Keratinocyte (primary cell): ENCODE data around the gene PEX7. TPM values are rescaled to one million over a fixed set of nuclear protein-coding genes. Genes with fewer than 3 reads are reported as not detected.

Source experiments
- DNase-seq: peaks from one replicate; pipeline ENCODE4 v3.0.0-alpha.2; 2011; ENCODE audit warnings: low read depth, missing footprints, low spot score
- FAIRE-seq: peaks from 2 replicates; lab custom pipeline; 2011; peaks lifted over from hg19 to GRCh38; lab: Jason Lieb, UNC
- H2AFZ ChIP-seq: 2 replicates; pipeline ENCODE4 v1.6.0; 2012; ENCODE audit warnings: low read length, control low read depth, inconsistent platforms; ENCODE audit not compliant: control insufficient read depth
- H3K27ac ChIP-seq: 2 replicates; pipeline ENCODE4 v1.5.1; 2011; ENCODE audit warnings: low read length; ENCODE audit not compliant: control insufficient read depth, insufficient read depth
- H3K27me3 ChIP-seq: 3 replicates; pipeline ENCODE4 v1.6.0; 2011; ENCODE audit warnings: low read length; ENCODE audit not compliant: control insufficient read depth, insufficient read depth; ENCODE audit errors: extremely low read depth
- H3K36me3 ChIP-seq, 2 experiments: 2 replicates in 1 of 2; 3 replicates in 1 of 2; pipeline ENCODE4 v1.5.1; 2011; ENCODE audit warnings: low read length in 2 of 2, mild to moderate bottlenecking in 1 of 2; ENCODE audit not compliant: control insufficient read depth in 2 of 2, insufficient read depth in 2 of 2; ENCODE audit errors: extremely low read depth in 1 of 2
- H3K4me1 ChIP-seq: 3 replicates; pipeline ENCODE4 v1.5.1; 2011; ENCODE audit warnings: low read length; ENCODE audit not compliant: control insufficient read depth, insufficient read depth; ENCODE audit errors: extremely low read depth
- H3K4me2 ChIP-seq: 3 replicates; pipeline ENCODE4 v1.6.0; 2011; ENCODE audit warnings: low read depth, low read length; ENCODE audit not compliant: control insufficient read depth, insufficient read depth; ENCODE audit errors: extremely low read depth
- H3K4me3 ChIP-seq, 3 experiments: fragments of 200-600 bp in 1 of 3; sonication (generic) in 1 of 3; 2 replicates in 2 of 3; 3 replicates in 1 of 3; pipeline ENCODE4 v1.5.1; 2011 to 2016; ENCODE audit warnings: low read length in 3 of 3, mild to moderate bottlenecking in 3 of 3, control low read depth in 2 of 3, inconsistent platforms in 1 of 3, low read depth in 1 of 3, mixed read lengths in 1 of 3, mixed run types in 1 of 3, moderate library complexity in 1 of 3; ENCODE audit not compliant: control insufficient read depth in 2 of 3, insufficient read depth in 2 of 3; ENCODE audit errors: extremely low read depth in 1 of 3
- H3K79me2 ChIP-seq: 2 replicates; pipeline ENCODE4 v1.6.0; 2012; ENCODE audit warnings: low read length; ENCODE audit not compliant: control insufficient read depth, insufficient read depth
- H3K9ac ChIP-seq: 3 replicates; pipeline ENCODE4 v1.6.0; 2011; ENCODE audit warnings: low read length; ENCODE audit not compliant: control insufficient read depth, insufficient read depth; ENCODE audit errors: extremely low read depth
- H3K9me1 ChIP-seq: 3 replicates; pipeline ENCODE4 v1.6.0; 2011; ENCODE audit warnings: low read length; ENCODE audit not compliant: control insufficient read depth, insufficient read depth; ENCODE audit errors: extremely low read depth
- H3K9me3 ChIP-seq: 2 replicates; pipeline ENCODE4 v1.5.1; 2012; ENCODE audit warnings: low read depth, low read length; ENCODE audit not compliant: control insufficient read depth
- H4K20me1 ChIP-seq: 3 replicates; pipeline ENCODE4 v1.6.0; 2011; ENCODE audit warnings: low read length; ENCODE audit not compliant: control insufficient read depth, insufficient read depth; ENCODE audit errors: extremely low read depth
- EZH2 ChIP-seq: IDR thresholded peaks from one replicate; pipeline ENCODE4 v1.6.1; 2012; ENCODE audit warnings: inconsistent platforms, mild to moderate bottlenecking, low read length, moderate library complexity
- dilution Hi-C: fragments of 300-500 bp; cut with MboI; formaldehyde crosslinking; loops from one replicate; pipeline ENCODE4 v1.7.0; 2020; ENCODE audit warnings: low sequenced_read_pairs; ENCODE audit not compliant: extremely low pct_ligation_motif_present
- polyA plus RNA-seq, 5 experiments: library from polyadenylated mRNA; depleted of rRNA in 3 of 5; stranded (reverse) in 3 of 5; stranded (forward) in 1 of 5; unstranded in 1 of 5; fragments of >200 nt; gene quantifications; 1 replicate in 1 of 5; 2 replicates in 3 of 5; 3 replicates in 1 of 5; pipeline versions ENCODE4 v1.2.1 to v1.2.3, GENCODE V29; 2011 to 2012; ENCODE audit warnings: missing spikeins in 2 of 5, low read depth in 1 of 5, low replicate concordance in 1 of 5
- TF ChIP-seq, protein P1 (sequence below), 3 experiments: IDR thresholded peaks in 1 of 3; conservative IDR thresholded peaks in 1 of 3; optimal IDR thresholded peaks in 1 of 3; 2 replicates in 2 of 3; 3 replicates in 1 of 3; pipeline versions ENCODE3 to v1.5.1; 2011; ENCODE audit warnings: low read length in 3 of 3, mild to moderate bottlenecking in 3 of 3, moderate library complexity in 2 of 3, control low read depth in 1 of 3, inconsistent platforms in 1 of 3; ENCODE audit not compliant: insufficient read depth in 2 of 3; ENCODE audit errors: extremely low read depth in 1 of 3

The PEX7 gene
- polyA plus RNA-seq, 1 donor (not counting 4 experiments of a cell fraction or from before 2014, with no cell fraction given) = 15.6 TPM

DNA sequence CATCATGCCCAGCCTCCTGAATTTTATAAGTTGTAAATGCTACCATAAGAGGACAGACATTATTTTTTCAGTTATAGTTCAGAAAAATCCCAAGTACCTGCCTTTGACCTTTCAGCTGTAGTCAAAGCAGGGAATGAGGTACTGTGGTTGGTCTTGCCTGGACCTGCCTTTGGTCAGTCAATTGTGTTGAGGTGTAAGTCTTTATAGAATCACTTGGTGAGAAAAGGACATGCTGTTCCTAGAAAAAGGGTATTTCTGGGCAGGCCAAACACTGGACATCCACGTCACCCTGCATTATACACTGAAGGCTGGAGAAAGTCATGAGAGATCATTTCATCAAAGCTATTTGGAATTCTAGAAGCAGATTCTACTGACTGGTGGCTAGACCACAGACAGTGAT, 40.3 kb downstream of the PEX7 start:
- H3K27ac ChIP-seq = no peak overlapping the region
- H3K4me1 ChIP-seq = peaks cover 3% of the 10 kb centered on the region
- TF ChIP-seq, protein P1, sequence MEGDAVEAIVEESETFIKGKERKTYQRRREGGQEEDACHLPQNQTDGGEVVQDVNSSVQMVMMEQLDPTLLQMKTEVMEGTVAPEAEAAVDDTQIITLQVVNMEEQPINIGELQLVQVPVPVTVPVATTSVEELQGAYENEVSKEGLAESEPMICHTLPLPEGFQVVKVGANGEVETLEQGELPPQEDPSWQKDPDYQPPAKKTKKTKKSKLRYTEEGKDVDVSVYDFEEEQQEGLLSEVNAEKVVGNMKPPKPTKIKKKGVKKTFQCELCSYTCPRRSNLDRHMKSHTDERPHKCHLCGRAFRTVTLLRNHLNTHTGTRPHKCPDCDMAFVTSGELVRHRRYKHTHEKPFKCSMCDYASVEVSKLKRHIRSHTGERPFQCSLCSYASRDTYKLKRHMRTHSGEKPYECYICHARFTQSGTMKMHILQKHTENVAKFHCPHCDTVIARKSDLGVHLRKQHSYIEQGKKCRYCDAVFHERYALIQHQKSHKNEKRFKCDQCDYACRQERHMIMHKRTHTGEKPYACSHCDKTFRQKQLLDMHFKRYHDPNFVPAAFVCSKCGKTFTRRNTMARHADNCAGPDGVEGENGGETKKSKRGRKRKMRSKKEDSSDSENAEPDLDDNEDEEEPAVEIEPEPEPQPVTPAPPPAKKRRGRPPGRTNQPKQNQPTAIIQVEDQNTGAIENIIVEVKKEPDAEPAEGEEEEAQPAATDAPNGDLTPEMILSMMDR (optimal IDR thresholded peaks at IDR 0.05 in 1 of 3, IDR thresholded peaks at IDR 0.05 in 1 of 3, conservative IDR thresholded peaks at IDR 0.05 in 1 of 3; ENCODE audit: extremely low read depth in 1 of 3, insufficient read depth in 2 of 3, low read length in 3 of 3) = no peak
- no peak for TF ChIP-seq EZH2
- H3K4me2 ChIP-seq = no peak overlapping the region
- no peak overlapping the region for H3K4me3 ChIP-seq
- H3K27me3 ChIP-seq = no peaks in the 10 kb centered on the region
- dilution Hi-C loops = no loop called here
- H4K20me1 ChIP-seq = no peaks in the 10 kb centered on the region
- DNase-seq = no peak
- H3K9me3 ChIP-seq = no peaks in the 10 kb centered on the region
- FAIRE-seq = no peak
- no peaks in the 10 kb centered on the region for H3K36me3 ChIP-seq
- H2AFZ ChIP-seq = no peak overlapping the region
- no peaks in the 10 kb centered on the region for H3K79me2 ChIP-seq
- H3K9ac ChIP-seq = no peak overlapping the region
- H3K9me1 ChIP-seq = no peaks in the 10 kb centered on the region

DNA sequence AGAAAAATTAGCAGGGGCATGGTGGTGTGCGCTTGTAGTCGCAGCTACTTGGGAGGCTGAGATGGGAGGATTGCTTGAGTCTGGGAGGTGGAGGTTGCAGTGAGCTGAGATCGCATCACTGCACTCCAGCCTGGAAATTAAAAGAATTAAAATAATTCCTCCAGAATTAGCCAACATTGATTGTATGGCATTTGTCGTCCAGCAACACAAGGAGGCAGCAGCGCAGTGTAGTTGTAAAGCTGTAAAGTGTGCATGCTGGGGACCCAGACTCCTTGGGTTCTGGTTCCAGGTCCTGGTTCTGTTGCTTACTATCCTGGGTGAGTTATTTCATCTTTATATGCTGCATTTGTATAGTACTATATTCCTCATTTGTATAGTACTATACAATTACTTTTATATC, 41.4 kb downstream of the PEX7 start:
- no peak overlapping the region for H2AFZ ChIP-seq
- no peaks in the 10 kb centered on the region for H3K79me2 ChIP-seq
- no peak overlapping the region for H3K27ac ChIP-seq
- no peaks in the 10 kb centered on the region for H4K20me1 ChIP-seq
- H3K9me1 ChIP-seq = no peaks in the 10 kb centered on the region
- dilution Hi-C loops = no loop called here
- H3K4me3 ChIP-seq = no peak overlapping the region
- no peak for TF ChIP-seq EZH2
- no peaks in the 10 kb centered on the region for H3K27me3 ChIP-seq
- FAIRE-seq (no peak), DNase-seq (no peak)
- peaks cover 3% of the 10 kb centered on the region for H3K4me1 ChIP-seq
- H3K9me3 ChIP-seq = no peaks in the 10 kb centered on the region
- H3K9ac ChIP-seq = no peak overlapping the region
- no peak overlapping the region for H3K4me2 ChIP-seq
- H3K36me3 ChIP-seq = no peaks in the 10 kb centered on the region

DNA sequence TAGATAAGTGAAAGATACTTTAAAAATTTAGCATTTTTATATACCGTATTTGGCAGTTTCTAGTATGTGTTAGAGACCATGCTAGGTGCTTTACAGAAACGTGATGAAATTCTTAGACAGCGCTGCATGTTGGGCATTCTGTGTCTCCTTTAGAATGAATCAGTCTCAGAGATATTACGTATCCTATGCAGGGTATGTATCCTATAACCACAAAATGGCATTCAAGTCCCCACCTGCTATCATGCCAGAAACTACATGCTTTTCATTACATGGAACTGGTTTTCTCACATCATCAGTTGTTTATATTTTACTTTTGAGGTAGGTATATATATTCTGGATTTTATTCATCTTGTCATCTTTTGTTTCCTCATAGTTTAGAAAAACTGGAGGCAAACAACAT, 42.3 kb downstream of the PEX7 start:
- Histone ChIP-seq H3K4me1 (peaks cover 3% of the 10 kb centered on the region), H3K36me3 (no peaks in the 10 kb centered on the region), H3K9me3 (no peaks in the 10 kb centered on the region), H3K9me1 (no peaks in the 10 kb centered on the region), H3K4me2 (no peak overlapping the region), H3K27ac (no peak overlapping the region), H3K9ac (no peak overlapping the region), H4K20me1 (no peaks in the 10 kb centered on the region), H3K4me3 (no peak overlapping the region), H3K79me2 (no peaks in the 10 kb centered on the region), H3K27me3 (no peaks in the 10 kb centered on the region), H2AFZ (no peak overlapping the region)
- TF ChIP-seq EZH2 = no peak
- TF ChIP-seq, protein P1 (optimal IDR thresholded peaks at IDR 0.05 in 1 of 3, IDR thresholded peaks at IDR 0.05 in 1 of 3, conservative IDR thresholded peaks at IDR 0.05 in 1 of 3; ENCODE audit: extremely low read depth in 1 of 3, insufficient read depth in 2 of 3, low read length in 3 of 3) = no peak
- FAIRE-seq = no peak
- no peak for DNase-seq
- dilution Hi-C loops = no loop called here
